ENCODE measurements around the gene GRID1.

DNA sequence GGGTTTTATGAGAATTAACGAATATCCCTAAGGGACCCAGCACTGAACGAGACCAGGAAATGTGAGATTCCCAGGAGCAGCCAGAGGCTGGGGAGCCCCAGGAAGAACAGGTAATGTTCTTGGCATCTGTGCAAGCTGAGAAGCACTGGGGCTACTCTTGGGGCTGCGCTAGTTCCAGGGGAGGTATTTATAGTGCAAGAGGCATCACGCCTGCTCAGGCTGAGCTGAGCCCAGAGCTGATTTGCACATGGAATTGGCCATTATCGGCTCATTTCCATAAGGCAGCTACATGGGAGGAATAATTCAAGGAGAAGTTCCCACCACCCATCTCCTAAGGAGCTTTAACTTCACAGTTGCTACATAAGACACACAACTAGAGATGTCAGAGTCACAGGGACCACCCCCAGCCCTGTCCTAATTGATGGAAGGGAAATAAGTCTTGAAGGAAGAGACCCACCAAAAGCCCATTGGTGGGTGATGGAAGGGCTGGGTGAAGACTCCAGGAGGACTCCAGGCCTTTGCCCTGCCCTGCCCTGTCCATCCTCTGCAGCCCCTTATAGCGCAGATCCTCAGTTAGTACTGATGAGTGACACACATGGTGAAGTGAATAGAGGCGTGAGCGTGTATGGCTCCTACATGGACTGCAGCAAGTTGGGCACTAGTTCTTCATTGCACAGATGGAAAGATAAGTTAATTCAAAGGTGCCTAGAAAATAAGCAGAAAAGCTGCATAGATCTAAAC, 178.9 kb downstream of the GRID1 start:
- TF ChIP-seq, protein P1, sequence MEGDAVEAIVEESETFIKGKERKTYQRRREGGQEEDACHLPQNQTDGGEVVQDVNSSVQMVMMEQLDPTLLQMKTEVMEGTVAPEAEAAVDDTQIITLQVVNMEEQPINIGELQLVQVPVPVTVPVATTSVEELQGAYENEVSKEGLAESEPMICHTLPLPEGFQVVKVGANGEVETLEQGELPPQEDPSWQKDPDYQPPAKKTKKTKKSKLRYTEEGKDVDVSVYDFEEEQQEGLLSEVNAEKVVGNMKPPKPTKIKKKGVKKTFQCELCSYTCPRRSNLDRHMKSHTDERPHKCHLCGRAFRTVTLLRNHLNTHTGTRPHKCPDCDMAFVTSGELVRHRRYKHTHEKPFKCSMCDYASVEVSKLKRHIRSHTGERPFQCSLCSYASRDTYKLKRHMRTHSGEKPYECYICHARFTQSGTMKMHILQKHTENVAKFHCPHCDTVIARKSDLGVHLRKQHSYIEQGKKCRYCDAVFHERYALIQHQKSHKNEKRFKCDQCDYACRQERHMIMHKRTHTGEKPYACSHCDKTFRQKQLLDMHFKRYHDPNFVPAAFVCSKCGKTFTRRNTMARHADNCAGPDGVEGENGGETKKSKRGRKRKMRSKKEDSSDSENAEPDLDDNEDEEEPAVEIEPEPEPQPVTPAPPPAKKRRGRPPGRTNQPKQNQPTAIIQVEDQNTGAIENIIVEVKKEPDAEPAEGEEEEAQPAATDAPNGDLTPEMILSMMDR (IDR thresholded peaks at IDR 0.05): no peak
- no peak for TF ChIP-seq POLR2A (IDR thresholded peaks at IDR 0.05)

All from thyroid gland (tissue), 4 donors.